Measurements from ENCODE around the gene STXBP6.
"Not testable (repeated sequence)": the region's sequence is repeated elsewhere in the genome, so short reads cannot be mapped to it uniquely, and the experiment has no call there.

Gene STXBP6

DNA sequence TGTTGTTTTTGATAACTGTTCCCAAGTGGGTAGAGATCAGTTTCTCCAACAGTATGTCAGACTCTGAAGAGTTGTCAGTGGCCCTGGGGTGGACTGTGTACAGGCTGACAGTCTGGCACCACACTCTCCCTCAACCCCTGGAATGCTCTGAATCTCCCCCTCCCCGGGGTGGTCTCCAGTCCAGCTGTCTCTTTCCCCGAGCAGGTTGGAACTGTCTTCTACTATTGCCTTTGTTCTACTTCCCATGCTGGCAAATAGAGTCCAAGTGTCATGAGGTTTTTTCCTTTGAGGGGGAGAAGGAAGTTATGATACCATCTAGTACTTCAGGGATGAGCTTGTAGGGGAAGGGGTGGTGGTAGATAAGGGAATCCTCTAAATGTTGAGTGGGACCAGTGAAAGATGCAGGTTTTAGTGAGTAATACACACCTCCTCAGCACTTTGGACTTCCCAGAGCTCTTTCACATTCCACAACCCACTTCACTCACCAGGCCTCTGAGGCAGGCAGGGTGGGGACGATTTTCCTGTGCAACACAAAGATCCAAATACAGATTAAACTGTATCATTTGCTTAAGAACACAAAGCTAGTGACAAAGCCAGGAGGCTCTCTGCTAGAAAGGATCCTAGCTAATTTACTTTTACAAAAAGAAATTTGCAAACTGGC is 245.3 kb downstream of the STXBP6 start:
- peaks cover 2% of the 10 kb centered on the region for H3K27me3 ChIP-seq (ENCODE audit: insufficient read depth, poor library complexity, severe bottlenecking)
- no peak for TF ChIP-seq GABPA (IDR thresholded peaks at IDR 0.05; ENCODE audit: low read depth)
- TF ChIP-seq, protein P1, sequence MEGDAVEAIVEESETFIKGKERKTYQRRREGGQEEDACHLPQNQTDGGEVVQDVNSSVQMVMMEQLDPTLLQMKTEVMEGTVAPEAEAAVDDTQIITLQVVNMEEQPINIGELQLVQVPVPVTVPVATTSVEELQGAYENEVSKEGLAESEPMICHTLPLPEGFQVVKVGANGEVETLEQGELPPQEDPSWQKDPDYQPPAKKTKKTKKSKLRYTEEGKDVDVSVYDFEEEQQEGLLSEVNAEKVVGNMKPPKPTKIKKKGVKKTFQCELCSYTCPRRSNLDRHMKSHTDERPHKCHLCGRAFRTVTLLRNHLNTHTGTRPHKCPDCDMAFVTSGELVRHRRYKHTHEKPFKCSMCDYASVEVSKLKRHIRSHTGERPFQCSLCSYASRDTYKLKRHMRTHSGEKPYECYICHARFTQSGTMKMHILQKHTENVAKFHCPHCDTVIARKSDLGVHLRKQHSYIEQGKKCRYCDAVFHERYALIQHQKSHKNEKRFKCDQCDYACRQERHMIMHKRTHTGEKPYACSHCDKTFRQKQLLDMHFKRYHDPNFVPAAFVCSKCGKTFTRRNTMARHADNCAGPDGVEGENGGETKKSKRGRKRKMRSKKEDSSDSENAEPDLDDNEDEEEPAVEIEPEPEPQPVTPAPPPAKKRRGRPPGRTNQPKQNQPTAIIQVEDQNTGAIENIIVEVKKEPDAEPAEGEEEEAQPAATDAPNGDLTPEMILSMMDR (IDR thresholded peaks at IDR 0.05; ENCODE audit: insufficient read depth, low read length), result no peak
- TF ChIP-seq, protein P2, sequence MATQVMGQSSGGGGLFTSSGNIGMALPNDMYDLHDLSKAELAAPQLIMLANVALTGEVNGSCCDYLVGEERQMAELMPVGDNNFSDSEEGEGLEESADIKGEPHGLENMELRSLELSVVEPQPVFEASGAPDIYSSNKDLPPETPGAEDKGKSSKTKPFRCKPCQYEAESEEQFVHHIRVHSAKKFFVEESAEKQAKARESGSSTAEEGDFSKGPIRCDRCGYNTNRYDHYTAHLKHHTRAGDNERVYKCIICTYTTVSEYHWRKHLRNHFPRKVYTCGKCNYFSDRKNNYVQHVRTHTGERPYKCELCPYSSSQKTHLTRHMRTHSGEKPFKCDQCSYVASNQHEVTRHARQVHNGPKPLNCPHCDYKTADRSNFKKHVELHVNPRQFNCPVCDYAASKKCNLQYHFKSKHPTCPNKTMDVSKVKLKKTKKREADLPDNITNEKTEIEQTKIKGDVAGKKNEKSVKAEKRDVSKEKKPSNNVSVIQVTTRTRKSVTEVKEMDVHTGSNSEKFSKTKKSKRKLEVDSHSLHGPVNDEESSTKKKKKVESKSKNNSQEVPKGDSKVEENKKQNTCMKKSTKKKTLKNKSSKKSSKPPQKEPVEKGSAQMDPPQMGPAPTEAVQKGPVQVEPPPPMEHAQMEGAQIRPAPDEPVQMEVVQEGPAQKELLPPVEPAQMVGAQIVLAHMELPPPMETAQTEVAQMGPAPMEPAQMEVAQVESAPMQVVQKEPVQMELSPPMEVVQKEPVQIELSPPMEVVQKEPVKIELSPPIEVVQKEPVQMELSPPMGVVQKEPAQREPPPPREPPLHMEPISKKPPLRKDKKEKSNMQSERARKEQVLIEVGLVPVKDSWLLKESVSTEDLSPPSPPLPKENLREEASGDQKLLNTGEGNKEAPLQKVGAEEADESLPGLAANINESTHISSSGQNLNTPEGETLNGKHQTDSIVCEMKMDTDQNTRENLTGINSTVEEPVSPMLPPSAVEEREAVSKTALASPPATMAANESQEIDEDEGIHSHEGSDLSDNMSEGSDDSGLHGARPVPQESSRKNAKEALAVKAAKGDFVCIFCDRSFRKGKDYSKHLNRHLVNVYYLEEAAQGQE (IDR thresholded peaks at IDR 0.05; ENCODE audit: insufficient replicate concordance, low read depth), result no peak
- no peak for TF ChIP-seq POLR2AphosphoS5 (IDR thresholded peaks at IDR 0.05; ENCODE audit: low read depth)
- no peak for TF ChIP-seq SPI1 (IDR thresholded peaks at IDR 0.05; ENCODE audit: borderline replicate concordance, low read depth)
- DNase-seq (ENCODE audit: low read depth in 1 of 2, low spot score in 1 of 2), result no peak
- H3K27ac ChIP-seq (replicated peaks), result no peak overlapping the region
- no peak overlapping the region for H3K4me3 ChIP-seq (replicated peaks; ENCODE audit: insufficient read depth, low read length)

DNA sequence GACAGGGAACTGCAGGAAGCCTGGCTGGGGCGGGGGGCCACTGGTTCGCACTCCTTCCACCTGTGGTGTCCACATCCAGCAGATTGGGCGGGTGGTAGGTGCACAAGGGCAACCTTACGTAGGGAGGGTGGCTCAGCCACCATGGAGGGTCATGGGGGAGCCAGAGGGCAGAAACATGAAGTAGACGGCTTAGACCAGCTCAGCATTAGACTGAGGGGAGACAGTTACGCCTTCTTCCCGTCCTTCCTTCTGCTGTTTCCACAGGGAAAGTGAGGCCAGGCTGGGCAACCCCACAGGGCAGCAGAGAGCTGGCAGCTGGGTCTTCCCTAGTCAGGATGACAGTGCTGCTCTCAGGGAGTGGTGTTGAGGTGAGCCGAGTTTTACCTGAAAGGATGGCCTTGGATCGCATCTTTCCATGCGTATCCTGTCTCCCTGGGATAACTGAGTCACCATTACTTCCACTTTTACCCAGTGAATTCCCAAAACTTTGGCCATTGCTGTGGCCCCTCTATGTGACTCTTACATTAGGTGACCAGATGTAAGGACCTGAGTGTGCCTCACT is 245.9 kb downstream of the STXBP6 start:
- H3K27me3 ChIP-seq (ENCODE audit: insufficient read depth, poor library complexity, severe bottlenecking), result peaks cover 2% of the 10 kb centered on the region
- DNase-seq (ENCODE audit: low read depth in 1 of 2, low spot score in 1 of 2), result no peak
- TF ChIP-seq, protein P1 (IDR thresholded peaks at IDR 0.05; ENCODE audit: insufficient read depth, low read length), result no peak
- TF ChIP-seq POLR2AphosphoS5 (IDR thresholded peaks at IDR 0.05; ENCODE audit: low read depth) (no peak), SPI1 (IDR thresholded peaks at IDR 0.05; ENCODE audit: borderline replicate concordance, low read depth) (no peak), GABPA (IDR thresholded peaks at IDR 0.05; ENCODE audit: low read depth) (no peak)
- TF ChIP-seq, protein P2 (IDR thresholded peaks at IDR 0.05; ENCODE audit: insufficient replicate concordance, low read depth), result no peak
- no peak overlapping the region for H3K4me3 ChIP-seq (replicated peaks; ENCODE audit: insufficient read depth, low read length)
- no peak overlapping the region for H3K27ac ChIP-seq (replicated peaks)

DNA sequence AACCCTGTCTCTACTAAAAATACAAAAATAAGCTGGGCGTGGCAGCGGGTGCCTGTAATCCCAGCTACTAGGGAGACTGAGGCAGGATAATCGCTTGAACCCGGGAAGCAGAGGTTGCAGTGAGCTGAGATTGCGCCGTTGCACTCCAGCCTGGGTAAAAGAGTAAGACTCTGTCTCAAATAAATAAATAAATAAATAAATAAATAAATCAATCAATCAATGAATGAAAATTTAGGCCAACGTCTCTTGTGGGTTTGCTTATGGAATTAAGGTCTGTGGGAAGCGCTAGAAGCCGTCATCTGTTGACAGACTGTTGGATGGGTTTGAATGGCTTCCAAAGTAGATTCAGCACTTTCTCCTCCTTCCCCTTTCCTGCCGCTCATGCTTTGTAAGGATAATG is 246.5 kb downstream of the STXBP6 start:
- not testable (repeated sequence) for H3K27ac ChIP-seq (replicated peaks); H3K27me3 ChIP-seq (ENCODE audit: insufficient read depth, poor library complexity, severe bottlenecking); DNase-seq (ENCODE audit: low read depth in 1 of 2, low spot score in 1 of 2); H3K4me3 ChIP-seq (replicated peaks; ENCODE audit: insufficient read depth, low read length)

DNA sequence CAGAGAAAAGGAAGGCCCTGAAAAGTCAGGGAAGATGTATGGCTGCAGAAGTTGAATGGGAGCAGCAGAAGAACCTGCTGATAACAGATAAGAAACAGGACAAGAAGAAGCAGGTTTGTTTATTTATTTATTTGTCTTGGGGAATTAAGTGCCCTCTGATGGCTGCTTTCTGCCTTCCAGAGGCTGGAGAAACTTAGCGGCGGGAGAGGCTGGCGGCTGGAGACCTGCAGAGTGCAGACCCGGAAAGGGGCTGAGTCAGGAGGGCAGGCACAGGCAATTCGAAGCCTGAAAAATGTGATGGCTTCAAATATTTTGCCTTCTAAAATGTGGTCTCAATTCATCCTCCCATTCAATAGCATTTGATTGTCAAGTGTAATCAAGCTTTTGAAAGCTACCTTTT is 247.7 kb downstream of the STXBP6 start:
- Histone ChIP-seq H3K4me3 (replicated peaks; ENCODE audit: insufficient read depth, low read length) (no peak overlapping the region), H3K27me3 (ENCODE audit: insufficient read depth, poor library complexity, severe bottlenecking) (peaks cover 2% of the 10 kb centered on the region), H3K27ac (replicated peaks) (no peak overlapping the region)
- no peak for DNase-seq (ENCODE audit: low read depth in 1 of 2, low spot score in 1 of 2)
- TF ChIP-seq POLR2AphosphoS5 (IDR thresholded peaks at IDR 0.05; ENCODE audit: low read depth), result no peak
- TF ChIP-seq, protein P1 (IDR thresholded peaks at IDR 0.05; ENCODE audit: insufficient read depth, low read length), result no peak
- no peak for TF ChIP-seq SPI1 (IDR thresholded peaks at IDR 0.05; ENCODE audit: borderline replicate concordance, low read depth)
- TF ChIP-seq, protein P2 (IDR thresholded peaks at IDR 0.05; ENCODE audit: insufficient replicate concordance, low read depth), result no peak
- no peak for TF ChIP-seq GABPA (IDR thresholded peaks at IDR 0.05; ENCODE audit: low read depth)
